Parathyroid adenoma (tissue), 2 donors: ENCODE measurements around the gene SCN11A.

Source experiments
- H2AFZ ChIP-seq: fragments of 300-600 bp; sonication (generic); one replicate; pipeline ENCODE4 v1.7.0; 2017; ENCODE audit warnings: antibody characterized with exemption, mild to moderate bottlenecking
- H3K27ac ChIP-seq: fragments of 300-600 bp; sonication (generic); one replicate; pipeline ENCODE4 v1.7.0; 2017
- H3K27me3 ChIP-seq: fragments of 300-600 bp; sonication (generic); one replicate; pipeline ENCODE4 v1.7.0; 2017; ENCODE audit warnings: low read length; ENCODE audit not compliant: control insufficient read depth, insufficient read depth
- H3K36me3 ChIP-seq: fragments of 300-600 bp; sonication (generic); one replicate; pipeline ENCODE4 v1.7.0; 2017; ENCODE audit warnings: low read length; ENCODE audit not compliant: control insufficient read depth, insufficient read depth
- H3K4me1 ChIP-seq: fragments of 300-600 bp; sonication (generic); one replicate; pipeline ENCODE4 v1.7.0; 2017; ENCODE audit warnings: control low read depth
- H3K4me2 ChIP-seq: fragments of 300-600 bp; sonication (generic); one replicate; pipeline ENCODE4 v1.7.0; 2017; ENCODE audit warnings: low read length
- H3K4me3 ChIP-seq: fragments of 300-600 bp; sonication (generic); one replicate; pipeline ENCODE4 v1.7.0; 2017; ENCODE audit warnings: low read depth, low read length
- H3K79me2 ChIP-seq: fragments of 300-600 bp; sonication (generic); one replicate; pipeline ENCODE4 v1.7.0; 2017; ENCODE audit warnings: control low read depth
- H3K9ac ChIP-seq: fragments of 300-600 bp; sonication (generic); one replicate; pipeline ENCODE4 v1.7.0; 2017; ENCODE audit warnings: mild to moderate bottlenecking
- H3K9me3 ChIP-seq: fragments of 300-600 bp; sonication (generic); one replicate; pipeline ENCODE4 v1.7.0; 2017; ENCODE audit warnings: low read length; ENCODE audit not compliant: control insufficient read depth
- TF ChIP-seq, protein P1 (sequence below): fragments of 300-600 bp; sonication (generic); IDR thresholded peaks from one replicate; pipeline ENCODE4 v1.7.0; 2017; ENCODE audit warnings: antibody characterized with exemption, mild to moderate bottlenecking
- donor health status: primary hyperparathyroidism.

Gene SCN11A

DNA sequence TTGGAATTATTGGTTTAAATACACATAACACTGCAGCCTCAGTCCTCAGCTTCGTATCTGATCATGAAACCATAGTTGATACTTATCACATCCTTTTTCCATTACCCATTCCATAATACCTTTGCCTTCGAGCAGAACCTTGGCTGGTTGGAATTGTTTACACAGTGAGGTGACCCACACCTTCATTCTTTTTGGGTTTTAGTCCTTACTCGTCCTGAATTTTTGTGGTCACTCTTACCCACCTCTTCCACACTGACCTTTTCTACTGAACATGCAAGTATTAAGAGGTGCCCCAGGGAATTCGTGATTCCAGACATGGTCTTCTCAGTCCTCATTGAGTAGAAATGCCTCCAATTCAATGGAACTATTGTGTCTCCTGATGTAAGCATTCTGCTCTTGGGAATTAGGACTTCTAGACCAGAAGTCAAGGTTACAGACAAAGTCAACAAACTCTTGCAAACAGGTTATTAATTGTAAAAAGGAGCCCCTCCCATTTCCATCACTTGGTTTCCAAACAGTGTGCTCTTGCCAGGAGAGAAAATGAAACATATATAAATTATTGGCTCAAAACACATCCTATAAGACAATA lies 37.7 kb downstream of the SCN11A start:
- peak overlapping the region; percentile 6 for H2AFZ ChIP-seq
- no peaks in the 10 kb centered on the region for H3K36me3 ChIP-seq
- no peaks in the 10 kb centered on the region for H3K79me2 ChIP-seq
- no peak overlapping the region for H3K27ac ChIP-seq
- H3K27me3 ChIP-seq = no peaks in the 10 kb centered on the region
- H3K4me3 ChIP-seq = no peak overlapping the region
- H3K4me1 ChIP-seq = no peaks in the 10 kb centered on the region
- H3K4me2 ChIP-seq = no peak overlapping the region
- H3K9ac ChIP-seq = no peak overlapping the region
- TF ChIP-seq, protein P1, sequence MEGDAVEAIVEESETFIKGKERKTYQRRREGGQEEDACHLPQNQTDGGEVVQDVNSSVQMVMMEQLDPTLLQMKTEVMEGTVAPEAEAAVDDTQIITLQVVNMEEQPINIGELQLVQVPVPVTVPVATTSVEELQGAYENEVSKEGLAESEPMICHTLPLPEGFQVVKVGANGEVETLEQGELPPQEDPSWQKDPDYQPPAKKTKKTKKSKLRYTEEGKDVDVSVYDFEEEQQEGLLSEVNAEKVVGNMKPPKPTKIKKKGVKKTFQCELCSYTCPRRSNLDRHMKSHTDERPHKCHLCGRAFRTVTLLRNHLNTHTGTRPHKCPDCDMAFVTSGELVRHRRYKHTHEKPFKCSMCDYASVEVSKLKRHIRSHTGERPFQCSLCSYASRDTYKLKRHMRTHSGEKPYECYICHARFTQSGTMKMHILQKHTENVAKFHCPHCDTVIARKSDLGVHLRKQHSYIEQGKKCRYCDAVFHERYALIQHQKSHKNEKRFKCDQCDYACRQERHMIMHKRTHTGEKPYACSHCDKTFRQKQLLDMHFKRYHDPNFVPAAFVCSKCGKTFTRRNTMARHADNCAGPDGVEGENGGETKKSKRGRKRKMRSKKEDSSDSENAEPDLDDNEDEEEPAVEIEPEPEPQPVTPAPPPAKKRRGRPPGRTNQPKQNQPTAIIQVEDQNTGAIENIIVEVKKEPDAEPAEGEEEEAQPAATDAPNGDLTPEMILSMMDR = no peak
- no peaks in the 10 kb centered on the region for H3K9me3 ChIP-seq

DNA sequence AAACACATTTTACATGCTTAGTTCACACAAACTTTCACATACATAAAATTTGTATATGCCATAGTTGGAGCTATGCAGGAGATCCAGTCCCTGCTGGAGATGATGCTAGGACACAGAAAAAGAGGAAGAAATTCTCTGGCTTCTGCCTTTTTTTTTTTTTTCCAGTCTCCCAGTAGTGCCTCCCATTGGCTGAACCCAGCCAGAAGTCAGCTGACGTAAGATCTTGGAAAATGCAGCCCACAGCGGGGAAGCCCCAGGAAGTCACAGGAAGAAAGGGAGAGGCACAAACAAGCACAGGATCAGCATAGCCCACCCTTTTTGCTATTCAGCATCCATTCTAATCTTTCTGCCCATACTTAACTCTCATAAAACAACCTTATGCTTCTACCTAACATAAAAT lies 38.5 kb downstream of the SCN11A start:
- Histone ChIP-seq H3K9me3 (no peaks in the 10 kb centered on the region), H2AFZ (peak overlapping the region; percentile 6), H3K79me2 (no peaks in the 10 kb centered on the region), H3K27ac (no peak overlapping the region), H3K9ac (no peak overlapping the region), H3K4me1 (no peaks in the 10 kb centered on the region), H3K27me3 (no peaks in the 10 kb centered on the region), H3K36me3 (no peaks in the 10 kb centered on the region), H3K4me3 (no peak overlapping the region), H3K4me2 (no peak overlapping the region)
- TF ChIP-seq, protein P1 = no peak

DNA sequence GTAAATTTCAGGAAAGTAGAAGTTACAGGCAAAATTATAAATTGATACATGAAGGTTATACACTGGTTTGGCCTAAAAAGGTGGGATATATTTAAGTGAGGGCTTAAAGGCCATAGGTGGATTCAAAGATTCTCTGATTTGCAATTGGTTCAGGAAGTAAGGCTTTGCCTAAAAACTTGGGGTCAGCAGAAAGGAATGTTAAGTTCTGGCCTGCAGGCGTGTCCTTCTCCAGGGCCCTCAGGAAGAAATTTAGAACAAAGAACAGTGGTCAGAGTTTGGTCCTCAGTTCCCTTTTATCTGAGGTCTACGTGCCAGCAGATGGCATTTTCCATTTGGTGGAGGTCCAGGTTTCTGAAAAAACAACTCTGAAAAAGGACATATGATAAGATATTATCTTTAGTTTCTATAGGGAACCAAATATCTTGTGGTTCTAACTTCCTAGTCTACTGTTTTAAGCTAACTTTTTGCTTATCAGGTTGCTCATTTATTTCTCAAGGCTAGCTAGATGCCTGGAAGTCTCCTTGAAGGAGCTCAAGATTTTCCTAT lies 40.5 kb downstream of the SCN11A start:
- Histone ChIP-seq H3K4me2 (no peak overlapping the region), H3K79me2 (no peaks in the 10 kb centered on the region), H3K36me3 (no peaks in the 10 kb centered on the region), H3K27ac (no peak overlapping the region), H3K4me3 (no peak overlapping the region), H3K4me1 (no peaks in the 10 kb centered on the region), H3K9me3 (no peaks in the 10 kb centered on the region), H3K27me3 (no peaks in the 10 kb centered on the region), H3K9ac (no peak overlapping the region), H2AFZ (no peak overlapping the region)
- TF ChIP-seq, protein P1 = no peak

DNA sequence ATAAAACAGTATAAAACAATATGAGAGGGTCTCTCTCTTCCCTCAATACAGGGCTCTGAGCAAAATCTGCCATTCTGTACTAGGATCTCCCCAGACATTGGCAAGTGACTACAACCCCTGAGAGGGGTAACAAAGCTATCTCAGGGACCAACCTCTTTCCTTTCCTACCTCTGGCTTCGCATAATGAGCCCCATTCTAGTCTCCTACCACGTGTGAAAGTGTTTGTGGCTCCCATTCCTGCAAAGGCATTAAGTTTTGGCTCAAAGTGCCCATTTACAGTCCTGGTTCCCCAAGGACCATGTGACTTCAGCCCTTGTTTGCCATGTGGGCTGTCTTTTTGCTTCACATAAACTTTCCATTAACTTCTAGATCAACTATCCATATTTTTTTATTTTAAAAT lies 46.4 kb downstream of the SCN11A start:
- Histone ChIP-seq H3K9ac (no peak overlapping the region), H3K27me3 (no peaks in the 10 kb centered on the region), H3K4me2 (no peak overlapping the region), H2AFZ (no peak overlapping the region), H3K9me3 (no peaks in the 10 kb centered on the region), H3K4me1 (no peaks in the 10 kb centered on the region), H3K27ac (no peak overlapping the region), H3K4me3 (no peak overlapping the region), H3K79me2 (no peaks in the 10 kb centered on the region), H3K36me3 (no peaks in the 10 kb centered on the region)
- TF ChIP-seq, protein P1 = no peak
